ENCODE data around the gene VAMP1. TPM values are rescaled to one million over a fixed set of nuclear protein-coding genes. Genes with fewer than 3 reads are reported as not detected.
"Not testable (repeated sequence)": the region's sequence is repeated elsewhere in the genome, so short reads cannot be mapped to it uniquely, and the experiment has no call there.

Gene VAMP1
- total RNA-seq, 4 donors from 2014 or later = 2.1 to 6.6 (median 4.4) TPM

DNA sequence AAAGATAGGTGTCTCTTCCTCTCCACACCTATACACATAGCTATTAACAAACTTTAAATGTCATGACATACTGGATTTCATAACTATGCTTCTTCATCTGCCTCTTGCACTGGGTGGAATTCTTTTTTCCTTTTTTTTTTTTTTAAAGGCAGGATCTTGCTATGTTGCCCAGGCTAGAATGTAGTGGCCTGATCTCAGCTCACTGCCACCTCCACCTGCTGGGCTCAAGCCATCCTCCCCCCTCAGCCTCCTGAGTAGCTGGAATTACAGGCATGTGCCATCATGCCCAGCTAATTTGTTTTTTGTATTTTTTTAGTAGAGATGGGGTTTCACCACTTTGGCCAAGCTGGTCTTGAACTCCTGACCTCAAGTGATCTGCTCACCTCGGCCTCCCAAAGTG is 17.8 kb upstream of the VAMP1 start:
- intact Hi-C loops (cut with DNase I; ENCODE audit: low total_unique reads) = no loop called here
- DNase-seq (ENCODE audit: low spot score in 2 of 2) = peak in 1 of 2 donors; percentile 57
- TF ChIP-seq POLR2A (IDR thresholded peaks at IDR 0.05) = no peak
- TF ChIP-seq, protein P1, sequence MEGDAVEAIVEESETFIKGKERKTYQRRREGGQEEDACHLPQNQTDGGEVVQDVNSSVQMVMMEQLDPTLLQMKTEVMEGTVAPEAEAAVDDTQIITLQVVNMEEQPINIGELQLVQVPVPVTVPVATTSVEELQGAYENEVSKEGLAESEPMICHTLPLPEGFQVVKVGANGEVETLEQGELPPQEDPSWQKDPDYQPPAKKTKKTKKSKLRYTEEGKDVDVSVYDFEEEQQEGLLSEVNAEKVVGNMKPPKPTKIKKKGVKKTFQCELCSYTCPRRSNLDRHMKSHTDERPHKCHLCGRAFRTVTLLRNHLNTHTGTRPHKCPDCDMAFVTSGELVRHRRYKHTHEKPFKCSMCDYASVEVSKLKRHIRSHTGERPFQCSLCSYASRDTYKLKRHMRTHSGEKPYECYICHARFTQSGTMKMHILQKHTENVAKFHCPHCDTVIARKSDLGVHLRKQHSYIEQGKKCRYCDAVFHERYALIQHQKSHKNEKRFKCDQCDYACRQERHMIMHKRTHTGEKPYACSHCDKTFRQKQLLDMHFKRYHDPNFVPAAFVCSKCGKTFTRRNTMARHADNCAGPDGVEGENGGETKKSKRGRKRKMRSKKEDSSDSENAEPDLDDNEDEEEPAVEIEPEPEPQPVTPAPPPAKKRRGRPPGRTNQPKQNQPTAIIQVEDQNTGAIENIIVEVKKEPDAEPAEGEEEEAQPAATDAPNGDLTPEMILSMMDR (IDR thresholded peaks at IDR 0.05) = no peak
- 66 to 77% methylated on average over 1 of the region's 1 CpG for WGBS, 2 donors
- H3K4me3 ChIP-seq (ENCODE audit: low read depth, poor library complexity, severe bottlenecking) = no peak overlapping the region

DNA sequence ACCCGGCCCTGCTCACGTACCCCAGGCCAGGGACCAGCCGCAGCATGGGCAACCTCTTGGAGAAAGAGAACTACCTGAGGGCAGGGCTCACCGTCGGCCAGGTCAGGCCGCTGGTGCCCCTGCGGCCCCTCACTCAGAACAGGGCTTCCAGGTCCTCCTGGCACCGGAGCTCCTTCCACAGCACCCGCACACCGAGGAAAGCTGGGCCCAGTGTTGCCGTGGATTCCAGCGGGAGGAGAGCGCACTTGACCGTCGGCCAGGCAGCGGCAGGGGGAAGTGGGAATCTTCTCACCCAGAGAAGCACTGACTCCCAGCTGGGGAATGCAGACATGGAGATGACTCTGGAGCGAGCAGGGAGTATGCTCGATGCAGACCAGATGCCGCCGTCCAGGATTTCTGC is 7.9 kb upstream of the VAMP1 start:
- TF ChIP-seq, protein P1 (IDR thresholded peaks at IDR 0.05) = no peak
- no peak for TF ChIP-seq POLR2A (IDR thresholded peaks at IDR 0.05)
- no peak overlapping the region for H3K4me3 ChIP-seq (ENCODE audit: low read depth, poor library complexity, severe bottlenecking)
- 87 to 89% methylated on average over 18 to 20 of the region's 20 CpGs for WGBS, 2 donors
- intact Hi-C loops (cut with DNase I; ENCODE audit: low total_unique reads) = no loop called here
- DNase-seq (ENCODE audit: low spot score in 2 of 2) = peak in 1 of 2 donors; percentile 84

DNA sequence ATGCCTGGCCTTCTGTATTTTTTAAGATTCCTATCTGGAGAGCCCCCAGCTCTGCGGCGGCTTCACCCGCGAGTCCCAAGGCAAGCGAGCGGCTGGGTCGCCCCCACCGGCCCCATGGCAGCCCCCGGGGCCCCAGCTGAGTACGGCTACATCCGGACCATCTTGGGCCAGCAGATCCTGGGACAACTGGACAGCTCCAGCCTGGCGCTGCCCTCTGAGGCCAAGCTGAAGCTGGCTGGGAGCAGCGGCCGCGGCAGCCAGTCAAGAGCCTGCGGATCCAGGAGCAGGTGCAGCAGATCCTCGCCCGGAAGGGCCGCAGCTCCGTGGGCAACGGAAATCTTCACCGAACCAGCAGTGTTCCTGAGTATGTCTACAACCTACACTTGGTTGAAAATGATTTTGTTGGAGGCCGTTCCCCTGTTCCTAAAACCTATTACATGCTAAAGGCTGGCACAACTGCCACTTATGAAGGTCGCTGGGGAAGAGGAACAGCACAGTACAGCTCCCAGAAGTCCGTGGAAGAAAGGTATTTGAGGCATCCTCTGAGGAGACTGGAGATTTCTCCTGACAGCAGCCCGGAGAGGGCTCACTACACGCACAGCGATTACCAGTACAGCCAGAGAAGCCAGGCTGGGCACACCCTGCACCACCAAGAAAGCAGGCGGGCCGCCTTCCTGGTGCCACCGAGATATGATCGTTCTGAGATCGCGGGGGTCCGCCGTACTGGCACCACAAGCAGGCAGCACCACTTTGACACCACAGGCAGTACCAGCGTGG is 7.3 kb upstream of the VAMP1 start:
- DNase-seq (ENCODE audit: low spot score in 2 of 2) = peak in 1 of 2 donors; percentile 69
- H3K4me3 ChIP-seq (ENCODE audit: low read depth, poor library complexity, severe bottlenecking); intact Hi-C loops (cut with DNase I; ENCODE audit: low total_unique reads): not testable (repeated sequence)
- WGBS, 2 donors = 92 to 95% methylated on average over 35 to 37 of the region's 37 CpGs

DNA sequence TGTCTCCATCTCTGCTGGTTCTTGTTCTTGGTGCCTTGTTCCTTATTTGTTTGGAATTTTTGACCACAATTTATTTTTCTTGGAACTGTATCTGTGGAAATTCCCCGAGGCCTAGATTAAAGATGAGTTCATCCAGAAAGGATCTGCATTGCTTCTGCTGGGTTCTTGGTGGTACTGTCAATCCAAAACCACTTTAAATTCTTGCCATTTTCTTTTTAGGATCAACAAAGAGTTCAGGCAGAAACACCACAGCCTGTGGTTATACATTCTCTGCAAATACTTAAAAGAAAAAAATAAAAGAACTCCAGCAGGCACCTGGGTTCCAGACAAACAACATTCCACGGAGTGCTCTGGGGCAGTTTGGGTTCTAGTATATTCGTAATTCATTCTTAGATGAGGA is 6.0 kb upstream of the VAMP1 start:
- WGBS, 2 donors = 50 to 52% methylated on average over 3 of the region's 3 CpGs
- intact Hi-C loops (cut with DNase I; ENCODE audit: low total_unique reads) = no loop called here
- H3K4me3 ChIP-seq (ENCODE audit: low read depth, poor library complexity, severe bottlenecking) = no peak overlapping the region
- DNase-seq (ENCODE audit: low spot score in 2 of 2) = no peak
- TF ChIP-seq POLR2A (IDR thresholded peaks at IDR 0.05) = no peak
- TF ChIP-seq, protein P1 (IDR thresholded peaks at IDR 0.05) = no peak

DNA sequence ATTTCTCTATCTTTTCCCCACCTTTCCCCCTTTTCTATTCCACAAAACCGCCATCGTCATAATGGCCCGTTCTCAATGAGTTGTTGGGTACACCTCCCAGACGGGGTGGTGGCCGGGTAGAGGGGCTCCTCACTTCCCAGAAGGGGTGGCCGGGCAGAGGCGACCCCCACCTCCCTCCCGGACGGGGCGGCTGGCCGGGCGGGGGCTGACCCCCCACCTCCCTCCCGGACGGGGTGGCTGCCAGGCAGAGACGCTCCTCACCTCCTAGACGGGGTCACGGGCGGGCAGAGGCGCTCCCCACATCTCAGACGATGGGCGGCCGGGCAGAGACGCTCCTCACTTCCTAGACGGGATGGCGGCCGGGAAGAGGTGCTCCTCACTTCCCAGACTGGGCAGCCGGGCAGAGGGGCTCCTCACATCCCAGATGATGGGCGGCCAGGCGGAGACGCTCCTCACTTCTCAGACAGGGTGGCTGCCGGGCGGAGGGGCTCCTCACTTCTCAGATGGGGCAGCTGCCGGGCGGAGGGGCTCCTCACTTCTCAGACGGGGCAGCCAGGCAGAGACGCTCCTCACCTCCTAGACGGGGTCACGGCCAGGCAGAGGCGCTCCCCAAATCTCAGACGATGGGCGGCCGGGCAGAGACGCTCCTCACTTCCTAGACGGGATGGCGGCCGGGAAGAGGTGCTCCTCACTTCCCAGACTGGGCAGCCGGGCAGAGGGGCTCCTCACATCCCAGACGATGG is 4.9 kb upstream of the VAMP1 start:
- H3K4me3 ChIP-seq (ENCODE audit: low read depth, poor library complexity, severe bottlenecking); intact Hi-C loops (cut with DNase I; ENCODE audit: low total_unique reads): not testable (repeated sequence)
- WGBS, 2 donors = 86 to 90% methylated on average over 17 to 39 of the region's 48 CpGs
- DNase-seq (ENCODE audit: low spot score in 2 of 2) = peak in 1 of 2 donors; percentile 71

DNA sequence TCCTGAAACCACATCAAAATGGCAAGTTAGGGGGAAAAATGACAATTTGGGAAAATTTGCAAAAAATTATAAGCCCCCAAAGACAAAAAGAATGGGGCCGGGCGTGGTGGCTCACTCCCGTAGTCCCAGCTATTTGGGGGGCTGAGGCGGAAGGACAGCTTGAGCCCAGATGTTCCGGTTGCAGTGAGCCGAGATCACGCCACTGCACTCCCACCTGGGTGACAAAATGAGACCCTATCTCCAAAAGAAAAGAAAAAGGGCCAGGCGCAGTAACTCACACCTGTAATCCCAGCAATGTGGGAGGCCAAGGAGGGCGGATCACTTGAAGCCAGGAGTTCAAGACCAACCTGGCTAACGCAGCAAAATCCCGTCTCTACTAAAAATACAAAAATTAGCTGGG is 2.0 kb upstream of the VAMP1 start:
- intact Hi-C loops (cut with DNase I; ENCODE audit: low total_unique reads) = no loop called here
- no peak overlapping the region for H3K4me3 ChIP-seq (ENCODE audit: low read depth, poor library complexity, severe bottlenecking)
- TF ChIP-seq, protein P1 (IDR thresholded peaks at IDR 0.05) = no peak
- no peak for TF ChIP-seq POLR2A (IDR thresholded peaks at IDR 0.05)
- DNase-seq (ENCODE audit: low spot score in 2 of 2) = peak in 1 of 2 donors; percentile 76
- WGBS, 2 donors = 72 to 82% methylated on average over 11 of the region's 11 CpGs

Measured in lower leg skin (tissue), 4 donors.